Ishikawa (cell line): ENCODE data around the gene PTPN7.

Experiments used
- CEBPB ChIP-seq: IDR thresholded peaks from 2 replicates; pipeline ENCODE4 v1.6.1; 2012
- CREB1 ChIP-seq: IDR thresholded peaks from 2 replicates; pipeline ENCODE4 v1.6.1; 2012; ENCODE audit warnings: low read depth
- EGR1 ChIP-seq: IDR thresholded peaks from 2 replicates; pipeline ENCODE4 v1.6.1; 2012
- EP300 ChIP-seq: IDR thresholded peaks from 2 replicates; pipeline ENCODE4 v1.6.1; 2012; ENCODE audit warnings: borderline replicate concordance
- FOXM1 ChIP-seq: IDR thresholded peaks from 2 replicates; pipeline ENCODE4 v1.6.1; 2012; ENCODE audit warnings: low read depth, borderline replicate concordance
- TAF1 ChIP-seq: IDR thresholded peaks from 2 replicates; pipeline ENCODE4 v1.6.1; 2012; ENCODE audit warnings: low read depth, mild to moderate bottlenecking
- TCF12 ChIP-seq: IDR thresholded peaks from 2 replicates; pipeline ENCODE4 v1.6.1; 2012; ENCODE audit warnings: low read depth
- ZBTB7A ChIP-seq: IDR thresholded peaks from 2 replicates; pipeline ENCODE4 v1.6.1; 2012; ENCODE audit warnings: low read depth
- TF ChIP-seq, protein P1 (sequence below): IDR thresholded peaks from 2 replicates; pipeline ENCODE4 v1.6.1; 2012; ENCODE audit warnings: low read depth, mild to moderate bottlenecking
- TF ChIP-seq, protein P2 (sequence below): IDR thresholded peaks from 2 replicates; pipeline ENCODE4 v1.6.1; 2012

DNA sequence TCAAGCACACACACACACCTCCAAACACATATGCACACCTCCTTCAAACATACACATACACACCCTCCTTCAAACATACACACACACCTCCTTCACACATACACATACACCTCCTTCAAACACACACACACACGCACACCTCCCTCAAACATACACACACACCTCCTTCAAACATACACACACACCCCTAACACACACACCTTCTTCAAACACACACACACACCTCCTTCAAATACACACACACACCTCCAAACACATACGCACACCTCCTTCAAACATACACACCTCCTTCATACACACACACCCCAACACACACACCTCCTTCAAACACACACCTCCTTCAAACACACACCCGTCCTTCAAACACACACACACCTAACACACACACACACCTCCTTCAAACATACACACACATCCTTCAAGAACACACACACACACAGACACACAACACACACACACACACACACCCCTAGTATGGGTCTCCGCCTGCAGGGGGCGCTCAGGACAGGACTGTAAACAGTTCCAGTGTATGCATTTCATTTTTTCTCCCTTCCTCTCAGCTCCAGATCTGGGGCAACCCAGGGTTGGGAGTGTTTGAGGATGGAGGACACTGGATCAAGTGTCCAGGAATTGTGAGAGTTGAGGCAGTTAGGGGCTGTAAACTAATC, 45.3 kb upstream of the PTPN7 start:
- TF ChIP-seq FOXM1 (no peak), CEBPB (no peak), EP300 (no peak), ZBTB7A (no peak), TCF12 (no peak), CREB1 (no peak), TAF1 (no peak), EGR1 (no peak)
- TF ChIP-seq, protein P1, sequence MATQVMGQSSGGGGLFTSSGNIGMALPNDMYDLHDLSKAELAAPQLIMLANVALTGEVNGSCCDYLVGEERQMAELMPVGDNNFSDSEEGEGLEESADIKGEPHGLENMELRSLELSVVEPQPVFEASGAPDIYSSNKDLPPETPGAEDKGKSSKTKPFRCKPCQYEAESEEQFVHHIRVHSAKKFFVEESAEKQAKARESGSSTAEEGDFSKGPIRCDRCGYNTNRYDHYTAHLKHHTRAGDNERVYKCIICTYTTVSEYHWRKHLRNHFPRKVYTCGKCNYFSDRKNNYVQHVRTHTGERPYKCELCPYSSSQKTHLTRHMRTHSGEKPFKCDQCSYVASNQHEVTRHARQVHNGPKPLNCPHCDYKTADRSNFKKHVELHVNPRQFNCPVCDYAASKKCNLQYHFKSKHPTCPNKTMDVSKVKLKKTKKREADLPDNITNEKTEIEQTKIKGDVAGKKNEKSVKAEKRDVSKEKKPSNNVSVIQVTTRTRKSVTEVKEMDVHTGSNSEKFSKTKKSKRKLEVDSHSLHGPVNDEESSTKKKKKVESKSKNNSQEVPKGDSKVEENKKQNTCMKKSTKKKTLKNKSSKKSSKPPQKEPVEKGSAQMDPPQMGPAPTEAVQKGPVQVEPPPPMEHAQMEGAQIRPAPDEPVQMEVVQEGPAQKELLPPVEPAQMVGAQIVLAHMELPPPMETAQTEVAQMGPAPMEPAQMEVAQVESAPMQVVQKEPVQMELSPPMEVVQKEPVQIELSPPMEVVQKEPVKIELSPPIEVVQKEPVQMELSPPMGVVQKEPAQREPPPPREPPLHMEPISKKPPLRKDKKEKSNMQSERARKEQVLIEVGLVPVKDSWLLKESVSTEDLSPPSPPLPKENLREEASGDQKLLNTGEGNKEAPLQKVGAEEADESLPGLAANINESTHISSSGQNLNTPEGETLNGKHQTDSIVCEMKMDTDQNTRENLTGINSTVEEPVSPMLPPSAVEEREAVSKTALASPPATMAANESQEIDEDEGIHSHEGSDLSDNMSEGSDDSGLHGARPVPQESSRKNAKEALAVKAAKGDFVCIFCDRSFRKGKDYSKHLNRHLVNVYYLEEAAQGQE: no peak
- TF ChIP-seq, protein P2, sequence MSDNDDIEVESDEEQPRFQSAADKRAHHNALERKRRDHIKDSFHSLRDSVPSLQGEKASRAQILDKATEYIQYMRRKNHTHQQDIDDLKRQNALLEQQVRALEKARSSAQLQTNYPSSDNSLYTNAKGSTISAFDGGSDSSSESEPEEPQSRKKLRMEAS: no peak
